Activated T-helper 2 cell treated with anti-CD3 and anti-CD28 coated beads, Interferon-gamma antibody, Interleukin-2, Interleukin-4, amounts not matched to agents 10 μg/mL and 5 μg/mL and 100 μg/mL, durations not matched to agents 14 hours and 24 hours and 36 hours (primary cell): Measurements from ENCODE around the gene FIGNL1. TPM values are rescaled to one million over a fixed set of nuclear protein-coding genes. Genes with fewer than 3 reads are reported as not detected.

Experiments
- DNase-seq: peaks from one replicate; pipeline ENCODE4 v3.0.0; 2021; ENCODE audit warnings: low spot score
- H3K27ac Mint-ChIP-seq: one replicate; pipeline ENCODE4 v1.8.0; 2021; ENCODE audit warnings: mixed read lengths
- H3K27me3 Mint-ChIP-seq: one replicate; pipeline ENCODE4 v1.8.0; 2021; ENCODE audit warnings: low read depth, mixed read lengths
- H3K36me3 Mint-ChIP-seq: one replicate; pipeline ENCODE4 v1.8.0; 2021; ENCODE audit warnings: low read depth, mixed read lengths
- H3K4me1 Mint-ChIP-seq: one replicate; pipeline ENCODE4 v1.8.0; 2021; ENCODE audit warnings: low read depth, mixed read lengths
- H3K4me3 Mint-ChIP-seq: one replicate; pipeline ENCODE4 v1.8.0; 2021; ENCODE audit warnings: low read depth, mild to moderate bottlenecking, moderate library complexity, mixed read lengths
- H3K9me3 Mint-ChIP-seq: one replicate; pipeline ENCODE4 v1.8.0; 2021; ENCODE audit warnings: mixed read lengths
- intact Hi-C: fragments of 100-400 bp; cut with micrococcal nuclease; formaldehyde crosslinking; loops from one replicate; pipeline ENCODE4 v1.15.1; 2023
- total RNA-seq: library from RNA; stranded (reverse); gene quantifications from 2 replicates; pipeline ENCODE4 v1.2.3, GENCODE V29; 2022

FIGNL1 gene
- total RNA-seq = 40.0 and 42.5 TPM in 2 replicates

DNA sequence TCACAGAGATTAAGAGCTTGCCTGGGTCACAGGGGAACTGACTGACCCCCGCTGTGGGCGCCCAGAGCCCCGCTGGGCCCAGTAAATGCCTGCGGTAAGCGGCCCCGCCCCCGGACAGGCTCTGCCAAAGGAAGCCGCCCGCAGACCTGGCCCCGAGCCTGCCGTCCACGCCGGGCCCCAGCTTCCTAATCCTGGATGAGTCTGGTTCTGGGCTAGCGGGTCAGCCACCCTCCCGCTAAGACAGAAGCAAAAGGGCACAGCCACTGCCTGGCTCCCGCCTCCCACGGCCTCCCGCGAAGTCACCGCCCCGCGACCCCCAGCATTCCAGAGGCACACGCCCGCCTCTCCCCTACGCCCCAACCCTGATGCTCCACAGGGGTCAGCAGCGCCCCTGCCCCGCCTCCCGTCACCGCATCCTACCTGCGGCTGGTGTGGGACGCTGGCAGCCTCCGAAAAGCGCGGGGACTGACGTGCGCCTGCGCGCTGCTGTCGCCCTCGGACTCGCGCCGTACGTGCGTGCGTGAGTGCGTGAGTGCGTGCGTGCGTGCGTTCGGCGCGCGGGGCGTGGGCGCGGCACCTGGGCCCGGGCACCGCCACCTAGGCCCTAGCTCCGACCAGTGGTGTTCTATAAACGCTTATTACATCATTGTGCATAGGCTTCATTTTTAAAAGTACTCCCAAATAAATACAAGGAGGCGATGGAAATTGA, at the start of gene FIGNL1:
Gene FIGNL1 (minus strand): TSS at position 470 of the 709 bp plus-strand sequence. CDS start 3,063 bp downstream, outside the sequence.
- intact Hi-C loops = loop anchor here (1.0 to 5.0 kb wide), 8 partner anchors 53 to 672 kb away; no protein-coding TSS in a partner anchor
- Mint-ChIP-seq H3K36me3 (peaks cover 30% of the 10 kb centered on the region), H3K4me3 (peak within 1 kb of the TSS; percentile 86), H3K9me3 (no peaks in the 10 kb centered on the region), H3K27me3 (no peaks in the 10 kb centered on the region), H3K27ac (peak within 1 kb of the TSS; percentile 71), H3K4me1 (peaks cover 41% of the 10 kb centered on the region)
- DNase-seq = peak; percentile 81

- no peaks in the 10 kb centered on the region for H3K36me3 Mint-ChIP-seq
- peaks cover 14% of the 10 kb centered on the region for H3K4me1 Mint-ChIP-seq
- H3K27me3 Mint-ChIP-seq = peaks cover 12% of the 10 kb centered on the region
- no peaks in the 10 kb centered on the region for H3K9me3 Mint-ChIP-seq
- no peak overlapping the region for H3K4me3 Mint-ChIP-seq
- H3K27ac Mint-ChIP-seq = no peak overlapping the region
- DNase-seq = no peak
- intact Hi-C loops = no loop called here
Observed at GRCh38 chr7:50499092-50499491, 48.9 kb upstream of the FIGNL1 start.

GRCh38 chr7:50497968-50498367, 47.8 kb upstream of the FIGNL1 start:
- DNase-seq = no peak
- H3K27ac Mint-ChIP-seq = no peak overlapping the region
- no peaks in the 10 kb centered on the region for H3K36me3 Mint-ChIP-seq
- peaks cover 16% of the 10 kb centered on the region for H3K27me3 Mint-ChIP-seq
- H3K9me3 Mint-ChIP-seq = no peaks in the 10 kb centered on the region
- intact Hi-C loops = loop anchor here (2.0 kb wide), 1 partner anchor 33 kb away; no protein-coding TSS in a partner anchor
- no peak overlapping the region for H3K4me3 Mint-ChIP-seq
- H3K4me1 Mint-ChIP-seq = peaks cover 17% of the 10 kb centered on the region

DNA sequence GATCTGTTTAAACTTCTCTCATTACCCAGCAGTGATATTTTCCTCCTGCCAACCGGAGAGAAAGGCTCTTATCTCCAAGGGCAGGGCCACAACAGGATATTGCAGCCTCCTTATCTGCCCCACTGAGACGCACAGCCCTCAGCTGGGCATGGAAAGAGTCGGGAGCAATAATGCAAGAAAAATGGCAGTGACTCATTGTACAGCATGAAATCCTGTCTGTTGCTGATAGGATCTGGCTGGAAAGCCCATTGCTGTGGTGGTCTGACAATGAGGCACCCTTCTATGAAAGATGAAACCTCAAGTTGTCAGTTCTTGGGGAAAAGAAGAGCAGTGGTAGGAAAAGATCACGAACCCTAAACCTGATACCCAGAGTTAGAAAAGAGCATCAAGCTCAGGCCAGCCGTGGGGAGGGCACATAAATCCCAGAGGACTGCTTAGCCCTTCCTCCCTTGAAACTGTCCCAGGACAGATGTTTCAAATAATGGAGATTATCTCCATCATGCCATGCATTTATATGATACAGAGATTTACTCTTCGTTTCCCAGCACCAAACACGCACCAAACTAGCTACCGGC, 47.0 kb upstream of the FIGNL1 start:
- Mint-ChIP-seq H3K36me3 (no peaks in the 10 kb centered on the region), H3K9me3 (no peaks in the 10 kb centered on the region)
- DNase-seq = no peak

DNA sequence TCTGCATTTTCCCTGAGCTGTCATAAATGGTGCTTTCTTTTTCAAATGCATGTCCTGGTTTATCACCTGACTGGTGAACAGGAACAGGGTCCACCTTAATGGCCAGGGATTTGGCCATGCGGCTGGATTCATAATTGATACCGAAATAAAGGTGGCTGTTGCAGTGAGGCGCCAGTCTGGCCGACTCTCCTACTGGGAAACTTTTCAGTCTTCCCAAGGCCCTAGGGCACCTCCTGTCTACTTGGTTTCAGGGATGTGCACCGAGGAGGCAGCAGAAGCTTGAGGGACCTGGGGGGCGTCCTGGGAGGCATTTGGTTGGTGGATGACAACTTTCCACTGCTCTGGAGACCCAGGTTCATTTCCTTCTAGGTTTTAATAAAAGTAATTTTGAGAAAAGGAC, 46.4 kb upstream of the FIGNL1 start:
- no peak overlapping the region for H3K4me3 Mint-ChIP-seq
- H3K27ac Mint-ChIP-seq = no peak overlapping the region
- H3K4me1 Mint-ChIP-seq = peaks cover 17% of the 10 kb centered on the region
- H3K36me3 Mint-ChIP-seq = no peaks in the 10 kb centered on the region
- peaks cover 15% of the 10 kb centered on the region for H3K27me3 Mint-ChIP-seq
- intact Hi-C loops = loop anchor here (2.0 kb wide), 1 partner anchor 34 kb away; no protein-coding TSS in a partner anchor
- no peaks in the 10 kb centered on the region for H3K9me3 Mint-ChIP-seq
- DNase-seq = no peak

More for the DNA sequence above, 47.0 kb upstream of the FIGNL1 start:
- no peak overlapping the region for H3K4me3 Mint-ChIP-seq
- H3K27ac Mint-ChIP-seq = peak overlapping the region; percentile 24
- peaks cover 17% of the 10 kb centered on the region for H3K4me1 Mint-ChIP-seq
- intact Hi-C loops = loop anchor here (2.0 kb wide), 1 partner anchor 34 kb away; no protein-coding TSS in a partner anchor
- H3K27me3 Mint-ChIP-seq = peaks cover 15% of the 10 kb centered on the region

DNA sequence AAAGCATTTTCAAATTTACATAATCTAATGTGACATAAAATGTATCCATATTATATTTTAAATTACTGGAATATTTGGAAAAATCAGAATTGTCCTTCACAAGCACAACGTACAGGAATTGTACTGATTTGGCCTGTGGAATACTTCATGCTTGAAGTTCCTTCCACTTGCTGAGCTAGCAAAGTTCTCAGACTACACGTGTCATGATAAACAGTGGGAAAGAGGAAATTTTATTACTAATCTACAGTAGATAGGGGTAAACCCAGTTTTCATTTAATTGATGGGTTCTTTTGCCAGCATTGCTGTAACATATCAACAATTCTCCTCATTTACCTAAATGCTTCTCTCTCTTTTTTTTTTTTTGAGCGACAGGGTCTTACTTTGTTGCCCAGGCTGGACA, 45.6 kb upstream of the FIGNL1 start:
- no peaks in the 10 kb centered on the region for H3K9me3 Mint-ChIP-seq
- intact Hi-C loops = loop anchor here (2.0 kb wide), 1 partner anchor 35 kb away; no protein-coding TSS in a partner anchor
- no peak overlapping the region for H3K27ac Mint-ChIP-seq
- peaks cover 17% of the 10 kb centered on the region for H3K4me1 Mint-ChIP-seq
- H3K36me3 Mint-ChIP-seq = no peaks in the 10 kb centered on the region
- H3K4me3 Mint-ChIP-seq = no peak overlapping the region
- peaks cover 12% of the 10 kb centered on the region for H3K27me3 Mint-ChIP-seq
- no peak for DNase-seq

DNA sequence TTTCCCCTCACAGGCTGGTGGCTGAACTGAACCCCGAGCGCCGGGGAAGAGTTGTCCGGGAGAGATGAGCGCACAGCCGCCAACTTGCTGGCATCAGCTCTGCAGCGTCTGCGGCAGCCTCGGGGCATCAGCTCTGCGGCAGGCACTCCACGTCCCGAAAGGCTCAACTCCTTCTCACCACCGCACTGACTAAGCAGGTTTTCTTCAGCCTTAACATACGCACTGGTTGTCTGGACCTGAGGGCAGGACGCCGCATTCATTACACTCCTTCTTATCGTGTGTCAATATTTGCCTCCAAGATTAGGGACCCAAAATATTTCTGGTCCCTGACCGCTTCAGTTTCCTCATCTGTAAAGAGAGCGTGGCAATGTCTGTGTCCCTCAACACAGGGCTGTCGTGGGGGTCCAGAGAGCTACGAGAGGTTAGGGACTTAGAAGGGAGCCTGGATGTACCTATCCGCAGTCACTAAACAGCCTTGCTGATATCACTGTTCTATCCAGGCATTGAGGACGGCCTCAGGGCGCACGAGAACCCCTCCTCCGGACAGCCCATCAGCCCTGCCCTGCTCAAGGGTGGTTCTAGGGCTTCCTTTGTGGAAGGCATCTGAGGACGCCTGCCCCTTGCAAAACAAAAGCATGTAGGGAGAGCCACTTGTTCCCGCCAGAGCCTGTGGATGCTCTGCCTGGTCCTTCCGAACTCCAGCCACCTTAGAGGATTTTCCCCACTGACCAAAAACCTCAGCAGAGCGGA, 42.8 kb upstream of the FIGNL1 start:
- DNase-seq = no peak
- Mint-ChIP-seq H3K27ac (no peak overlapping the region), H3K27me3 (peaks cover 12% of the 10 kb centered on the region), H3K36me3 (no peaks in the 10 kb centered on the region), H3K4me1 (peaks cover 17% of the 10 kb centered on the region), H3K4me3 (no peak overlapping the region), H3K9me3 (no peaks in the 10 kb centered on the region)
- intact Hi-C loops = no loop called here

- Mint-ChIP-seq H3K4me1 (peaks cover 9% of the 10 kb centered on the region), H3K27me3 (peaks cover 7% of the 10 kb centered on the region), H3K9me3 (no peaks in the 10 kb centered on the region), H3K36me3 (no peaks in the 10 kb centered on the region), H3K4me3 (no peak overlapping the region), H3K27ac (no peak overlapping the region)
- DNase-seq = no peak
- intact Hi-C loops = no loop called here
Observed at GRCh38 chr7:50491943-50492342, 41.8 kb upstream of the FIGNL1 start.

DNA sequence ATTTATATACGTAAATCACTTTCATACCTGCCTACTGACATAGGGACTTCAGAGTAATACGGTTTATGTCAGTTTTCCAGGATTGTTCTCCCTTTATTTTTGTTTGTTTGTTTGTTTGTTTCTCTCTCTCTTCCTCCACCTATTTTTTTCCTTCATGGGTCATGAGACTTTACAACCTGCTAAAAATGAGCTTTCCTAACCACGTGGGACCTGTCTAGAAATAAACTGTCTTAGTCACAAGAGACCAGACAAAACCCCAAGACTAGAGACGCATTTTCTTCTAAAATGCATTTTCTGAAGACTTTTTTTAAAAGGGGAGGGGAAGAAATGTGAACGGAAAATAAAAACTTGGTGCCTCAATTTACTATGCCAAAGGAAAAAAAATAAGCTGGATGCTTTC, 41.1 kb upstream of the FIGNL1 start:
- Mint-ChIP-seq H3K36me3 (no peaks in the 10 kb centered on the region), H3K9me3 (no peaks in the 10 kb centered on the region), H3K27me3 (peaks cover 6% of the 10 kb centered on the region), H3K27ac (no peak overlapping the region), H3K4me1 (peaks cover 3% of the 10 kb centered on the region), H3K4me3 (no peak overlapping the region)
- intact Hi-C loops = no loop called here
- DNase-seq = no peak

DNA sequence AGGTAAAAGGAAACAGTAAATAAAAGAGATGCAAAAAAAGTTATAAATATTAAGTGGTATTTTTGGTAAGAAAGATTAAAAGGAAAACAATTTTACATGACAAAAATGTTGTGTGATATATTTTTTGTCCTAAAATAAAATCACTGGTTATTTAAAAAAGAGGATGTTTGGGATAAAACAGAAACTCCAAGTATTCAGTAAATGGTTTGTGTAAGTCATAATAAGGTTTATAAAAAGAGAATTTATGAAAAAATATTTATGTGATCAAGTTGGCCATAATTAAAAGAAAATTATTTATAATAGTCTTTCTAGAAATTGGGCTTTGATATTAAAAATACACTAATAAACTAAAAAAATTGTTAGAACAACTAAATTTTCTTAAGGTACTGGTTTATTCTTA, 38.2 kb upstream of the FIGNL1 start:
- Mint-ChIP-seq H3K4me3 (no peak overlapping the region), H3K36me3 (no peaks in the 10 kb centered on the region), H3K9me3 (no peaks in the 10 kb centered on the region), H3K27ac (no peak overlapping the region), H3K4me1 (peaks cover 2% of the 10 kb centered on the region), H3K27me3 (peaks cover 9% of the 10 kb centered on the region)
- intact Hi-C loops = no loop called here
- no peak for DNase-seq

- no peak for DNase-seq
- no peak overlapping the region for H3K27ac Mint-ChIP-seq
- H3K27me3 Mint-ChIP-seq = peaks cover 6% of the 10 kb centered on the region
- intact Hi-C loops = no loop called here
- no peaks in the 10 kb centered on the region for H3K36me3 Mint-ChIP-seq
- no peaks in the 10 kb centered on the region for H3K9me3 Mint-ChIP-seq
- no peak overlapping the region for H3K4me3 Mint-ChIP-seq
- H3K4me1 Mint-ChIP-seq = no peaks in the 10 kb centered on the region
Observed at GRCh38 chr7:50486512-50486911, 36.4 kb upstream of the FIGNL1 start.

- intact Hi-C loops = no loop called here
- DNase-seq = no peak
- H3K27ac Mint-ChIP-seq = no peak overlapping the region
- no peak overlapping the region for H3K4me3 Mint-ChIP-seq
- H3K27me3 Mint-ChIP-seq = peaks cover 4% of the 10 kb centered on the region
- no peaks in the 10 kb centered on the region for H3K9me3 Mint-ChIP-seq
- H3K36me3 Mint-ChIP-seq = no peaks in the 10 kb centered on the region
- H3K4me1 Mint-ChIP-seq = no peaks in the 10 kb centered on the region
Observed at GRCh38 chr7:50481867-50482266, 31.7 kb upstream of the FIGNL1 start.

DNA sequence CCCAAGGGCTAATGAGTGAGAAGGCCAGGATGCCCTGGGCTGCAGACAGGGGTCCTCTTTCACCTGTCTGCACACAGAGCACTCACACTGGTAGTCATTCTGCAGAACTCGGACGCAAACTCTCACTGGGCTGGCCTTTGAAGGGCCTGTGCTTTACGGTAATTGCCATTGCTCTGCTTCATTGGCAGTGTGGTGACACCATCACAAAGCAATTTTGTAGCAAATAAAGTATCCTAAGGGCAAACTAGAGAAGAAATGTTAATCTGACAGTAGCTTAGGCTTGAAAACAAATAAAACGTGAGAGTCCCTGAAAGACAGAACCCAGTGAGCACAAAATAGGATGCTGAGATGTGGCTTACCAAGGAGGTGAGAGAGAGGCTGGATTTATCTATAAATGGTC, 30.6 kb upstream of the FIGNL1 start:
- Mint-ChIP-seq H3K9me3 (no peaks in the 10 kb centered on the region), H3K27ac (no peak overlapping the region), H3K4me1 (no peaks in the 10 kb centered on the region), H3K27me3 (peaks cover 4% of the 10 kb centered on the region), H3K4me3 (no peak overlapping the region), H3K36me3 (no peaks in the 10 kb centered on the region)
- intact Hi-C loops = no loop called here
- no peak for DNase-seq
